ENCODE measurements around the gene SOAT1. TPM values are rescaled to one million over a fixed set of nuclear protein-coding genes. Genes with fewer than 3 reads are reported as not detected.

The SOAT1 gene
- total RNA-seq, 4 donors from 2014 or later: 12.3 to 14.2 (median 12.6) TPM

- Histone ChIP-seq H3K27me3 (no peaks in the 10 kb centered on the region), H3K9me3 (no peaks in the 10 kb centered on the region), H3K36me3 (no peaks in the 10 kb centered on the region), H3K4me1 (peaks cover 0 to 9% (median 0%) of the 10 kb centered on the region in 4 donors), H3K4me3 (peak within 1 kb of the TSS; percentile 54 to 83 (median 68)), H3K27ac (peak within 1 kb of the TSS; percentile 86 to 95 (median 90))
- peak; percentile 60 to 79 for DNase-seq (ENCODE audit: low spot score in 2 of 2)
- 8% methylated on average over 38 to 41 of the region's 43 CpGs for WGBS, 2 donors
- TF ChIP-seq POLR2A (IDR thresholded peaks at IDR 0.05) (peak in 1 of 2 donors; percentile 36), CTCF (IDR thresholded peaks at IDR 0.05) (peak in 2 of 5 experiments; percentile 21 to 22), EP300 (IDR thresholded peaks at IDR 0.05) (peak; percentile 13 to 77)
These were observed 71.9 kb downstream of the SOAT1 start, which contains the start of gene AXDND1 for GRCh38 chr1:179365342-179366092. AXDND1 (plus strand) TSS chr1:179365971; CDS start chr1:179366510, 539 bp downstream.

- Histone ChIP-seq H3K27ac (peak overlapping the region; percentile 86 to 95 (median 90)), H3K4me1 (peaks cover 0 to 9% (median 0%) of the 10 kb centered on the region in 4 donors), H3K36me3 (no peaks in the 10 kb centered on the region), H3K27me3 (no peaks in the 10 kb centered on the region), H3K4me3 (peak overlapping the region; percentile 54 to 83 (median 68)), H3K9me3 (no peaks in the 10 kb centered on the region)
- no peak for DNase-seq (ENCODE audit: low spot score in 2 of 2)
- TF ChIP-seq EP300 (IDR thresholded peaks at IDR 0.05) (peak in 1 of 2 donors; percentile 2), CTCF (IDR thresholded peaks at IDR 0.05) (peak in 2 of 5 experiments; percentile 1 to 2), POLR2A (IDR thresholded peaks at IDR 0.05) (peak in 1 of 2 donors; percentile 50)
- WGBS, 2 donors: 4 to 5% methylated on average over 28 of the region's 28 CpGs
These were observed 72.7 kb downstream of the SOAT1 start for GRCh38 chr1:179366093-179366800.

GRCh38 chr1:179369751-179370341, 76.2 kb downstream of the SOAT1 start:
- 2 to 3% methylated on average over 4 of the region's 4 CpGs for WGBS, 2 donors
- no peak overlapping the region for H3K4me3 ChIP-seq

GRCh38 chr1:179372160-179372559, 78.6 kb downstream of the SOAT1 start:
- H3K4me3 ChIP-seq: no peak overlapping the region
- H3K27ac ChIP-seq: no peak overlapping the region
- H3K36me3 ChIP-seq: no peaks in the 10 kb centered on the region
- no peak for TF ChIP-seq EP300 (IDR thresholded peaks at IDR 0.05)
- TF ChIP-seq CTCF (IDR thresholded peaks at IDR 0.05): no peak
- TF ChIP-seq POLR2A (IDR thresholded peaks at IDR 0.05): no peak
- peaks cover 0 to 6% (median 0%) of the 10 kb centered on the region in 4 donors for H3K4me1 ChIP-seq
- DNase-seq (ENCODE audit: low spot score in 2 of 2): no peak
- 80 to 84% methylated on average over 4 of the region's 4 CpGs for WGBS, 2 donors
- H3K9me3 ChIP-seq: no peaks in the 10 kb centered on the region
- H3K27me3 ChIP-seq: no peaks in the 10 kb centered on the region

More at GRCh38 chr1:179369751-179370341, 76.2 kb downstream of the SOAT1 start:
- Histone ChIP-seq H3K27ac (no peak overlapping the region), H3K27me3 (no peaks in the 10 kb centered on the region), H3K36me3 (no peaks in the 10 kb centered on the region), H3K4me1 (peaks cover 0 to 9% (median 0%) of the 10 kb centered on the region in 4 donors), H3K9me3 (no peaks in the 10 kb centered on the region)
- DNase-seq (ENCODE audit: low spot score in 2 of 2): peak in 1 of 2 donors; percentile 46
- TF ChIP-seq EP300 (IDR thresholded peaks at IDR 0.05) (no peak), CTCF (IDR thresholded peaks at IDR 0.05) (peak; percentile 57 to 79 (median 77))

Data from tibial nerve (tissue), 4 donors.